GM19351 (cell line): ENCODE measurements around the gene MUCL1.

ENCODE experiments used
- ATAC-seq: cut with Tn5 transposase; IDR thresholded peaks from one replicate; pipeline ENCODE4 v1.9.1; 2021; ENCODE audit warnings: mild to moderate bottlenecking, moderate library complexity; ENCODE audit not compliant: unreplicated experiment

Gene MUCL1

GRCh38 chr12:54891717-54892478 lies 37.6 kb downstream of the MUCL1 start:
- no peak for ATAC-seq
